ENCODE data around the gene PDCD1. TPM values are rescaled to one million over a fixed set of nuclear protein-coding genes. Genes with fewer than 3 reads are reported as not detected.

The PDCD1 gene
- total and polyA plus RNA-seq, 2 of the 13 experiments (the other 11 are each of a cell fraction or from before 2014, with no cell fraction given) = 0.04 TPM; not detected in 1

DNA sequence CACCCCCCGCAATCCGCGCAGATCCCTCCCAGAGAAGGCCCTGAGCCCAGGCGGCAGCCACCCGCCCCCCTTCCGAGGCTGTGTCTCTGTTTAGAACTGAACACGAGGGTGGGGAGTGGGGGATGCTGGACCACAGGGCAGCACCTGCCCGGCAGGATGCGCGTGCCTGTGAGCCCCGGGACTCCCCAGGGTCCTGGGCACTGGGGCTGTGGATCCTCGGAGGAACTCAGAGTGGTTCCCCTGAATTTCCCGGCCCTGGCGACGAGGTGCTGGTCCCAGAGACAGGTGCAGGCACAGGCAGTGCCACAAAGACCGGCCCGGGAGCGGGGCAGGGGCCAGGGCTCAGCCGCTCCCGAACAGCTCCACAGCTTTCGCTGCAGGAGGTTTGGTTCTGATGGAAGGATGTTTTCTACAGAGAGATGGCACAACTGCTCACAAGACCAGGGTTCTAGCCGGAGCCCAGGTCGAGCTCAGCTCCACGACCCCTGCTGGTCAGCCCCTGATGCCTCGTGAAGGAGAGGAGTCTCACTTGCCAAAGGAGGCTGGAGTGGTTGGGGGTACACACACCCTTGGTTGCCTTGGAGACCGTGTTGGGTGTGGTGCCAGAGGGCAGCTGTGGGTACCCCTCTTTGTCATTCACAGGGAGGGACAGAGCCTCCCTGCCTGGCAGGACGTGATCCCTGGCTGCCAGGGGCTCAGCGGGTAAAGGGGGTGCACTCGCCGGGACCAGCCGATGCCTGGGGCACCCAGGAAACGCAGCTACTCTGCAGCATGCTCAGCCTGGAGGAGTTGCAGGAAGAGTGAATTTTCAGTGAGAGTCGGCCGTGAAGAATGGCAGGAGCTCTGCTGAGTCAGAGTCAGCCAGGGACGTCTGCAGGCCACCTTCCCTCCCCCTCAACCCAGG is 54.1 kb downstream of the PDCD1 start (continued):
- TF ChIP-seq RBFOX2 (IDR thresholded peaks at IDR 0.05; ENCODE audit: low read depth, low read length) (0 out of 2 replicates have a peak, but pooled peaks have one; percentile 38), MEF2D (CRISPR knock-in tag; IDR thresholded peaks at IDR 0.05) (no peak), ZNF30 (CRISPR knock-in tag; IDR thresholded peaks at IDR 0.05) (no peak), ZSCAN25 (CRISPR knock-in tag; IDR thresholded peaks at IDR 0.05) (no peak), FOXM1 (CRISPR knock-in tag; IDR thresholded peaks at IDR 0.05) (no peak), BORCS8-MEF2B (CRISPR knock-in tag; IDR thresholded peaks at IDR 0.05) (peak; percentile 56; the same call in 1 of the 2 replicates), SMARCE1 (IDR thresholded peaks at IDR 0.05; ENCODE audit: borderline replicate concordance) (no peak), RCOR2 (CRISPR knock-in tag; IDR thresholded peaks at IDR 0.05) (no peak), ZNF337 (CRISPR knock-in tag; IDR thresholded peaks at IDR 0.05; ENCODE audit: borderline replicate concordance, low read depth) (no peak)
- TF ChIP-seq, protein P1, sequence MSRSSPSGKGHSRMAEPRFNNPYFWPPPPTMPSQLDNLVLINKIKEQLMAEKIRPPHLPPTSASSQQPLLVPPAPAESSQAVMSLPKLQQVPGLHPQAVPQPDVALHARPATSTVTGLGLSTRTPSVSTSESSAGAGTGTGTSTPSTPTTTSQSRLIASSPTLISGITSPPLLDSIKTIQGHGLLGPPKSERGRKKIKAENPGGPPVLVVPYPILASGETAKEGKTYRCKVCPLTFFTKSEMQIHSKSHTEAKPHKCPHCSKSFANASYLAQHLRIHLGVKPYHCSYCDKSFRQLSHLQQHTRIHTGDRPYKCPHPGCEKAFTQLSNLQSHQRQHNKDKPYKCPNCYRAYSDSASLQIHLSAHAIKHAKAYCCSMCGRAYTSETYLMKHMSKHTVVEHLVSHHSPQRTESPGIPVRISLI (CRISPR knock-in tag; IDR thresholded peaks at IDR 0.05; ENCODE audit: borderline replicate concordance) = no peak
- TF ChIP-seq, protein P2, sequence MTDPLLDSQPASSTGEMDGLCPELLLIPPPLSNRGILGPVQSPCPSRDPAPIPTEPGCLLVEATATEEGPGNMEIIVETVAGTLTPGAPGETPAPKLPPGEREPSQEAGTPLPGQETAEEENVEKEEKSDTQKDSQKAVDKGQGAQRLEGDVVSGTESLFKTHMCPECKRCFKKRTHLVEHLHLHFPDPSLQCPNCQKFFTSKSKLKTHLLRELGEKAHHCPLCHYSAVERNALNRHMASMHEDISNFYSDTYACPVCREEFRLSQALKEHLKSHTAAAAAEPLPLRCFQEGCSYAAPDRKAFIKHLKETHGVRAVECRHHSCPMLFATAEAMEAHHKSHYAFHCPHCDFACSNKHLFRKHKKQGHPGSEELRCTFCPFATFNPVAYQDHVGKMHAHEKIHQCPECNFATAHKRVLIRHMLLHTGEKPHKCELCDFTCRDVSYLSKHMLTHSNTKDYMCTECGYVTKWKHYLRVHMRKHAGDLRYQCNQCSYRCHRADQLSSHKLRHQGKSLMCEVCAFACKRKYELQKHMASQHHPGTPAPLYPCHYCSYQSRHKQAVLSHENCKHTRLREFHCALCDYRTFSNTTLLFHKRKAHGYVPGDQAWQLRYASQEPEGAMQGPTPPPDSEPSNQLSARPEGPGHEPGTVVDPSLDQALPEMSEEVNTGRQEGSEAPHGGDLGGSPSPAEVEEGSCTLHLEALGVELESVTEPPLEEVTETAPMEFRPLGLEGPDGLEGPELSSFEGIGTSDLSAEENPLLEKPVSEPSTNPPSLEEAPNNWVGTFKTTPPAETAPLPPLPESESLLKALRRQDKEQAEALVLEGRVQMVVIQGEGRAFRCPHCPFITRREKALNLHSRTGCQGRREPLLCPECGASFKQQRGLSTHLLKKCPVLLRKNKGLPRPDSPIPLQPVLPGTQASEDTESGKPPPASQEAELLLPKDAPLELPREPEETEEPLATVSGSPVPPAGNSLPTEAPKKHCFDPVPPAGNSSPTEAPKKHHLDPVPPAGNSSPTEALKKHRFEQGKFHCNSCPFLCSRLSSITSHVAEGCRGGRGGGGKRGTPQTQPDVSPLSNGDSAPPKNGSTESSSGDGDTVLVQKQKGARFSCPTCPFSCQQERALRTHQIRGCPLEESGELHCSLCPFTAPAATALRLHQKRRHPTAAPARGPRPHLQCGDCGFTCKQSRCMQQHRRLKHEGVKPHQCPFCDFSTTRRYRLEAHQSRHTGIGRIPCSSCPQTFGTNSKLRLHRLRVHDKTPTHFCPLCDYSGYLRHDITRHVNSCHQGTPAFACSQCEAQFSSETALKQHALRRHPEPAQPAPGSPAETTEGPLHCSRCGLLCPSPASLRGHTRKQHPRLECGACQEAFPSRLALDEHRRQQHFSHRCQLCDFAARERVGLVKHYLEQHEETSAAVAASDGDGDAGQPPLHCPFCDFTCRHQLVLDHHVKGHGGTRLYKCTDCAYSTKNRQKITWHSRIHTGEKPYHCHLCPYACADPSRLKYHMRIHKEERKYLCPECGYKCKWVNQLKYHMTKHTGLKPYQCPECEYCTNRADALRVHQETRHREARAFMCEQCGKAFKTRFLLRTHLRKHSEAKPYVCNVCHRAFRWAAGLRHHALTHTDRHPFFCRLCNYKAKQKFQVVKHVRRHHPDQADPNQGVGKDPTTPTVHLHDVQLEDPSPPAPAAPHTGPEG (CRISPR knock-in tag; IDR thresholded peaks at IDR 0.05) = no peak
- TF ChIP-seq, protein P3, sequence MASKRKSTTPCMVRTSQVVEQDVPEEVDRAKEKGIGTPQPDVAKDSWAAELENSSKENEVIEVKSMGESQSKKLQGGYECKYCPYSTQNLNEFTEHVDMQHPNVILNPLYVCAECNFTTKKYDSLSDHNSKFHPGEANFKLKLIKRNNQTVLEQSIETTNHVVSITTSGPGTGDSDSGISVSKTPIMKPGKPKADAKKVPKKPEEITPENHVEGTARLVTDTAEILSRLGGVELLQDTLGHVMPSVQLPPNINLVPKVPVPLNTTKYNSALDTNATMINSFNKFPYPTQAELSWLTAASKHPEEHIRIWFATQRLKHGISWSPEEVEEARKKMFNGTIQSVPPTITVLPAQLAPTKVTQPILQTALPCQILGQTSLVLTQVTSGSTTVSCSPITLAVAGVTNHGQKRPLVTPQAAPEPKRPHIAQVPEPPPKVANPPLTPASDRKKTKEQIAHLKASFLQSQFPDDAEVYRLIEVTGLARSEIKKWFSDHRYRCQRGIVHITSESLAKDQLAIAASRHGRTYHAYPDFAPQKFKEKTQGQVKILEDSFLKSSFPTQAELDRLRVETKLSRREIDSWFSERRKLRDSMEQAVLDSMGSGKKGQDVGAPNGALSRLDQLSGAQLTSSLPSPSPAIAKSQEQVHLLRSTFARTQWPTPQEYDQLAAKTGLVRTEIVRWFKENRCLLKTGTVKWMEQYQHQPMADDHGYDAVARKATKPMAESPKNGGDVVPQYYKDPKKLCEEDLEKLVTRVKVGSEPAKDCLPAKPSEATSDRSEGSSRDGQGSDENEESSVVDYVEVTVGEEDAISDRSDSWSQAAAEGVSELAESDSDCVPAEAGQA (IDR thresholded peaks at IDR 0.05; ENCODE audit: low read depth) = no peak
- TF ChIP-seq, protein P3 (CRISPR knock-in tag; IDR thresholded peaks at IDR 0.05; ENCODE audit: borderline replicate concordance) = no peak
